Activated T-helper 17 cell treated with anti-CD3 and anti-CD28 coated beads, Interleukin-2, amount 50 U/mL, for 72 hours (primary cell): Measurements from ENCODE around the gene OR1K1. TPM values are rescaled to one million over a fixed set of nuclear protein-coding genes. Genes with fewer than 3 reads are reported as not detected.

Experiments
- total RNA-seq, 2 donors: library from RNA; stranded (reverse); gene quantifications; one replicate each; pipeline ENCODE4 v1.2.3, GENCODE V29; 2022

Gene OR1K1
- total RNA-seq, 2 donors from 2014 or later: not detected

Other genes starting within 250 kb of the OR1K1 start
- under 1 TPM in 1 of 2 donors, not detected in 1; 0.37 TPM for gene OR1N2, start 247.0 kb upstream of the OR1K1 start, total RNA-seq
- gene OR1L8, start 216.7 kb upstream of the OR1K1 start, total RNA-seq: not detected
- gene OR1Q1, start 185.4 kb upstream of the OR1K1 start, total RNA-seq: under 1 TPM in 1 of 2 donors, not detected in 1; 0.45 TPM
- under 1 TPM; 0.26 TPM for gene OR1B1, start 142.5 kb upstream of the OR1K1 start, total RNA-seq
- not detected for gene OR1L1, start 138.4 kb upstream of the OR1K1 start, total RNA-seq
- not detected for gene OR1L3, start 125.0 kb upstream of the OR1K1 start, total RNA-seq
- gene OR1L4, start 76.1 kb upstream of the OR1K1 start, total RNA-seq: not detected
- not detected for gene OR1L6, start 57.8 kb upstream of the OR1K1 start, total RNA-seq
- not detected for gene OR5C1, start 11.2 kb upstream of the OR1K1 start, total RNA-seq
- gene PDCL, start 28.5 kb downstream of the OR1K1 start, total RNA-seq: 10 to 100 TPM; 15.4 to 24.0 TPM
- 10 to 100 TPM; 41.2 to 46.5 TPM for gene RC3H2, start 105.2 kb downstream of the OR1K1 start, total RNA-seq
- gene ZBTB6, start 113.2 kb downstream of the OR1K1 start, total RNA-seq: 10 to 100 TPM; 10.2 to 14.8 TPM
- 10 to 100 TPM in 1 of 2 donors, 1 to 10 TPM in 1; 6.0 to 11.3 TPM for gene ZBTB26, start 131.4 kb downstream of the OR1K1 start, total RNA-seq
- gene RABGAP1, start 140.9 kb downstream of the OR1K1 start, total RNA-seq: 10 to 100 TPM; 35.5 to 42.4 TPM
- 1 to 10 TPM in 1 of 2 donors, under 1 TPM in 1; 0.95 to 1.5 TPM for gene GPR21, start 233.5 kb downstream of the OR1K1 start, total RNA-seq